Measurements from ENCODE around the gene CHAC1. TPM values are rescaled to one million over a fixed set of nuclear protein-coding genes. Genes with fewer than 3 reads are reported as not detected.

CHAC1 gene
- polyA plus RNA-seq, 6 donors from 2014 or later = 0.22 to 0.73 TPM; not detected in 4

GRCh38 chr15:40978562-40978961, 25.3 kb downstream of the CHAC1 start:
- no peaks in the 10 kb centered on the region for H3K9me3 Mint-ChIP-seq
- H3K27ac Mint-ChIP-seq = peak overlapping the region in 1 of 6 donors; percentile 54
- H3K4me3 Mint-ChIP-seq = no peak overlapping the region
- H3K36me3 Mint-ChIP-seq = peaks cover 20 to 32% of the 10 kb centered on the region in 2 donors
- DNase-seq (no peak), ATAC-seq (ENCODE audit: low read depth in 2 of 2) (no peak)
- H3K4me1 Mint-ChIP-seq = no peaks in the 10 kb centered on the region
- no peaks in the 10 kb centered on the region for H3K27me3 Mint-ChIP-seq

- peaks cover 27 to 39% of the 10 kb centered on the region in 2 donors for H3K36me3 Mint-ChIP-seq
- H3K9me3 Mint-ChIP-seq = no peaks in the 10 kb centered on the region
- no peaks in the 10 kb centered on the region for H3K27me3 Mint-ChIP-seq
- peak overlapping the region in 1 of 6 donors; percentile 7 for H3K27ac Mint-ChIP-seq
- DNase-seq (no peak), ATAC-seq (ENCODE audit: low read depth in 2 of 2) (no peak)
- no peaks in the 10 kb centered on the region for H3K4me1 Mint-ChIP-seq
- H3K4me3 Mint-ChIP-seq = no peak overlapping the region
Observed at GRCh38 chr15:40981186-40981585, 27.9 kb downstream of the CHAC1 start.

- Mint-ChIP-seq H3K9me3 (no peaks in the 10 kb centered on the region), H3K4me1 (no peaks in the 10 kb centered on the region), H3K27me3 (no peaks in the 10 kb centered on the region), H3K27ac (peak overlapping the region in 1 of 6 donors; percentile 38), H3K4me3 (no peak overlapping the region), H3K36me3 (peaks cover 29 to 40% of the 10 kb centered on the region in 2 donors)
- ATAC-seq (ENCODE audit: low read depth in 2 of 2) (no peak), DNase-seq (no peak)
Observed at GRCh38 chr15:40982855-40983254, 29.6 kb downstream of the CHAC1 start.

GRCh38 chr15:40984406-40984805, 31.1 kb downstream of the CHAC1 start:
- Mint-ChIP-seq H3K36me3 (peaks cover 32 to 36% of the 10 kb centered on the region in 2 donors), H3K27ac (no peak overlapping the region), H3K9me3 (no peaks in the 10 kb centered on the region), H3K4me3 (no peak overlapping the region), H3K27me3 (no peaks in the 10 kb centered on the region), H3K4me1 (no peaks in the 10 kb centered on the region)
- no peak for DNase-seq
- ATAC-seq (ENCODE audit: low read depth in 2 of 2) = no peak

- DNase-seq (no peak), ATAC-seq (ENCODE audit: low read depth in 2 of 2) (no peak)
- peaks cover 35 to 36% of the 10 kb centered on the region in 2 donors for H3K36me3 Mint-ChIP-seq
- H3K27me3 Mint-ChIP-seq = no peaks in the 10 kb centered on the region
- peaks cover 0 to 5% (median 0%) of the 10 kb centered on the region in 3 donors for H3K4me1 Mint-ChIP-seq
- H3K9me3 Mint-ChIP-seq = peaks cover 0 to 5% (median 0%) of the 10 kb centered on the region in 7 donors
- peak overlapping the region in 1 of 6 donors; percentile 50 for H3K27ac Mint-ChIP-seq
- H3K4me3 Mint-ChIP-seq = no peak overlapping the region
Observed at GRCh38 chr15:40984964-40985363, 31.7 kb downstream of the CHAC1 start.

- Mint-ChIP-seq H3K9me3 (peaks cover 0 to 6% (median 0%) of the 10 kb centered on the region in 7 donors), H3K36me3 (peaks cover 33 to 36% of the 10 kb centered on the region in 2 donors), H3K4me3 (no peak overlapping the region), H3K27ac (peak overlapping the region in 1 of 6 donors; percentile 50), H3K4me1 (peaks cover 0 to 5% (median 0%) of the 10 kb centered on the region in 3 donors), H3K27me3 (no peaks in the 10 kb centered on the region)
- DNase-seq (no peak), ATAC-seq (ENCODE audit: low read depth in 2 of 2) (no peak)
Observed at GRCh38 chr15:40985541-40986330, 32.5 kb downstream of the CHAC1 start.

- H3K27ac Mint-ChIP-seq = no peak overlapping the region
Observed at GRCh38 chr15:40986820-40987219, 33.5 kb downstream of the CHAC1 start.

GRCh38 chr15:40988156-40988555, 34.9 kb downstream of the CHAC1 start:
- Mint-ChIP-seq H3K4me3 (no peak overlapping the region), H3K36me3 (peaks cover 32 to 42% of the 10 kb centered on the region in 2 donors)

More at GRCh38 chr15:40986820-40987219, 33.5 kb downstream of the CHAC1 start:
- DNase-seq (no peak), ATAC-seq (ENCODE audit: low read depth in 2 of 2) (no peak)
- Mint-ChIP-seq H3K27me3 (no peaks in the 10 kb centered on the region), H3K36me3 (peaks cover 36 to 41% of the 10 kb centered on the region in 2 donors), H3K4me3 (no peak overlapping the region), H3K4me1 (peaks cover 0 to 11% (median 0%) of the 10 kb centered on the region in 3 donors), H3K9me3 (peaks cover 0 to 6% (median 0%) of the 10 kb centered on the region in 7 donors)

GRCh38 chr15:40990080-40990479, 36.8 kb downstream of the CHAC1 start:
- Mint-ChIP-seq H3K27ac (peak overlapping the region in 3 of 6 donors; percentile 1 to 42 (median 8)), H3K9me3 (peaks cover 0 to 6% (median 0%) of the 10 kb centered on the region in 7 donors)

More at GRCh38 chr15:40988156-40988555, 34.9 kb downstream of the CHAC1 start:
- Mint-ChIP-seq H3K9me3 (peaks cover 0 to 6% (median 0%) of the 10 kb centered on the region in 7 donors), H3K27ac (no peak overlapping the region), H3K4me1 (peaks cover 0 to 11% (median 0%) of the 10 kb centered on the region in 3 donors), H3K27me3 (no peaks in the 10 kb centered on the region)
- no peak for DNase-seq
- ATAC-seq (ENCODE audit: low read depth in 2 of 2) = no peak

GRCh38 chr15:40990789-40991188, 37.5 kb downstream of the CHAC1 start:
- peaks cover 0 to 11% (median 0%) of the 10 kb centered on the region in 3 donors for H3K4me1 Mint-ChIP-seq
- H3K36me3 Mint-ChIP-seq = peaks cover 29 to 53% of the 10 kb centered on the region in 2 donors

More at GRCh38 chr15:40990080-40990479, 36.8 kb downstream of the CHAC1 start:
- ATAC-seq (ENCODE audit: low read depth in 2 of 2) (no peak), DNase-seq (no peak)
- Mint-ChIP-seq H3K4me1 (peaks cover 0 to 11% (median 0%) of the 10 kb centered on the region in 3 donors), H3K36me3 (peaks cover 26 to 51% of the 10 kb centered on the region in 2 donors), H3K4me3 (no peak overlapping the region), H3K27me3 (no peaks in the 10 kb centered on the region)

GRCh38 chr15:40991355-40991754, 38.1 kb downstream of the CHAC1 start:
- Mint-ChIP-seq H3K27me3 (no peaks in the 10 kb centered on the region), H3K27ac (peak overlapping the region in 1 of 6 donors; percentile 5), H3K36me3 (peaks cover 31 to 55% of the 10 kb centered on the region in 2 donors), H3K4me1 (peaks cover 0 to 11% (median 0%) of the 10 kb centered on the region in 3 donors), H3K4me3 (no peak overlapping the region), H3K9me3 (peaks cover 0 to 6% (median 0%) of the 10 kb centered on the region in 7 donors)
- DNase-seq (no peak), ATAC-seq (ENCODE audit: low read depth in 2 of 2) (no peak)

More at GRCh38 chr15:40990789-40991188, 37.5 kb downstream of the CHAC1 start:
- Mint-ChIP-seq H3K27me3 (no peaks in the 10 kb centered on the region), H3K27ac (no peak overlapping the region), H3K9me3 (peaks cover 0 to 6% (median 0%) of the 10 kb centered on the region in 7 donors), H3K4me3 (no peak overlapping the region)
- ATAC-seq (ENCODE audit: low read depth in 2 of 2) = no peak
- DNase-seq = no peak

GRCh38 chr15:40992241-40992741, 39.0 kb downstream of the CHAC1 start:
- ATAC-seq (ENCODE audit: low read depth in 2 of 2) (no peak), DNase-seq (no peak)
- Mint-ChIP-seq H3K27me3 (no peaks in the 10 kb centered on the region), H3K9me3 (peaks cover 0 to 6% (median 0%) of the 10 kb centered on the region in 7 donors), H3K4me3 (no peak overlapping the region), H3K27ac (peak overlapping the region in 2 of 6 donors; percentile 40 to 63), H3K4me1 (peaks cover 0 to 11% (median 0%) of the 10 kb centered on the region in 3 donors), H3K36me3 (peaks cover 28 to 50% of the 10 kb centered on the region in 2 donors)

- Mint-ChIP-seq H3K4me3 (no peak overlapping the region), H3K9me3 (peaks cover 0 to 6% (median 0%) of the 10 kb centered on the region in 7 donors), H3K4me1 (peaks cover 0 to 11% (median 0%) of the 10 kb centered on the region in 3 donors), H3K36me3 (peaks cover 30 to 47% of the 10 kb centered on the region in 2 donors), H3K27ac (peak overlapping the region in 2 of 6 donors; percentile 40 to 63), H3K27me3 (no peaks in the 10 kb centered on the region)
- no peak for ATAC-seq (ENCODE audit: low read depth in 2 of 2)
- DNase-seq = no peak
Observed at GRCh38 chr15:40992825-40993224, 39.6 kb downstream of the CHAC1 start.
